Upper lobe of right lung (tissue), 1 donor: ENCODE measurements around the gene RASGRF1. TPM values are rescaled to one million over a fixed set of nuclear protein-coding genes. Genes with fewer than 3 reads are reported as not detected.

Experiments used
- ATAC-seq: fragments of 200-7000 bp; cut with Tn5 transposase; one replicate; pipeline ENCODE4 v1.9.1; 2020; ENCODE audit warnings: mild to moderate bottlenecking, moderate library complexity
- DNase-seq: peaks from one replicate; pipeline ENCODE4 v3.0.0-alpha.2; 2020
- H3K27ac ChIP-seq: fragments of 200-600 bp; one replicate; pipeline ENCODE4 v1.8.0; 2022
- H3K27me3 ChIP-seq: fragments of 200-600 bp; one replicate; pipeline ENCODE4 v1.8.0; 2022; ENCODE audit warnings: mild to moderate bottlenecking
- H3K36me3 ChIP-seq: fragments of 200-600 bp; one replicate; pipeline ENCODE4 v1.8.0; 2022
- H3K4me1 ChIP-seq: fragments of 200-600 bp; one replicate; pipeline ENCODE4 v1.8.0; 2022
- H3K4me3 ChIP-seq: fragments of 200-600 bp; one replicate; pipeline ENCODE4 v1.8.0; 2022; ENCODE audit warnings: mild to moderate bottlenecking
- H3K9me3 ChIP-seq: fragments of 200-600 bp; one replicate; pipeline ENCODE4 v1.8.0; 2022
- CTCF ChIP-seq: fragments of 200-600 bp; IDR thresholded peaks from one replicate; pipeline ENCODE4 v1.8.0; 2022; ENCODE audit warnings: antibody characterized with exemption
- intact Hi-C: fragments of 100-400 bp; cut with DNase I; formaldehyde crosslinking; loops from one replicate; pipeline ENCODE4 v1.11.0; 2022
- total RNA-seq: library from RNA; stranded (reverse); fragmentation: NEBNext Ultra II Directional; extraction: Animal tissue kit (Norgen Biotek cat#: 25700); gene quantifications from one replicate; pipeline ENCODE4 v1.2.1, GENCODE V29; 2021
- donor health status: DM: no; HTN: yes; CAD: no; lungs with severe emphysema.

Gene RASGRF1
- total RNA-seq, 1 donor from 2014 or later = 105 TPM

DNA sequence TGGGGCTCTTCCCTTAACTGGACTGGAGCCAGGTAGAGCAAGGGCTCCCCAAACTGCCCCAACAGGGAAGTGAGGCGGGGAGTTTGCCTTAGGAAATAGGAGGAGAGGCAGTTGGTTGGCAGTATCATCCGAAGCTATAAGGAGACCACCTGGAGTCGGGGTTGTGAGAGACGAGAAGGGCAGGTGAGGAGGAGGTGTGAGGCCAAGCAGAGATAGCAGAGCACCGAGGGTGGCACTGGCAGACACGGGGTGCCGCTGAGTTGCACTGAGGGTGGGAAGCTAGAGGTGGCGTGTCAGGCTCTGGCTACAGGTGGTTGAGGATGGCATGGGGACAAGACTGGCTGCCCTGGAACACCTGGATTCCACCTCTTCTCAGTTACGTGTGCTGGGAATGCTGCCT is 17.2 kb downstream of the RASGRF1 start:
- intact Hi-C loops = no loop called here
- TF ChIP-seq CTCF = no peak
- peak; percentile 22 for DNase-seq
- H3K36me3 ChIP-seq = no peaks in the 10 kb centered on the region
- no peaks in the 10 kb centered on the region for H3K27me3 ChIP-seq
- no peaks in the 10 kb centered on the region for H3K4me1 ChIP-seq
- no peak overlapping the region for H3K27ac ChIP-seq
- H3K4me3 ChIP-seq = no peak overlapping the region
- no peaks in the 10 kb centered on the region for H3K9me3 ChIP-seq
- ATAC-seq = no peak

GRCh38 chr15:79071901-79072300 is 18.7 kb downstream of the RASGRF1 start:
- intact Hi-C loops = no loop called here
- H3K4me1 ChIP-seq = no peaks in the 10 kb centered on the region
- H3K9me3 ChIP-seq = no peaks in the 10 kb centered on the region
- no peak for TF ChIP-seq CTCF
- no peak overlapping the region for H3K27ac ChIP-seq
- no peaks in the 10 kb centered on the region for H3K36me3 ChIP-seq
- no peak for ATAC-seq
- no peak overlapping the region for H3K4me3 ChIP-seq
- DNase-seq = no peak
- no peaks in the 10 kb centered on the region for H3K27me3 ChIP-seq

DNA sequence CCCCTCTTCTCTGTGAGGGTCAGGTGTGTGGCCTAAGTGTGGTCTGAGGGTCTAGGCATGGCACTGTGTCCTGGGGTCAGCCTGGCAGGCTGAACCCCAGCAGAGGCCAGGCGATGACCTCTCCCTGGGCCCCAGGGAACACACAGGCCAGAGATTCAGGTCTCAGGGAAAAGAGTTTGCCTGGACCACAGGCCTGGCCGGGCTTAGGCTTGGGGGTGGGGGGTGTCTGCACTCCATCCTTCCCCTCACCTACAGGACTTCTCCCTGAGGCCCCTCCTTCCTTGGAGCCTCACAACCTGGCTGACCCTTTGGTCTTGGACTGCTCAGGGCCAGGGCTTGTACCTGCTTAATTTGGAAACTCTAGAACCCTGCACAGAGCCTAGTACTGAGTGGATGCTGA is 21.8 kb downstream of the RASGRF1 start:
- no peaks in the 10 kb centered on the region for H3K9me3 ChIP-seq
- no peaks in the 10 kb centered on the region for H3K36me3 ChIP-seq
- no peaks in the 10 kb centered on the region for H3K4me1 ChIP-seq
- intact Hi-C loops = no loop called here
- no peak for ATAC-seq
- TF ChIP-seq CTCF = no peak
- DNase-seq = no peak
- H3K27me3 ChIP-seq = no peaks in the 10 kb centered on the region
- no peak overlapping the region for H3K4me3 ChIP-seq
- H3K27ac ChIP-seq = no peak overlapping the region

DNA sequence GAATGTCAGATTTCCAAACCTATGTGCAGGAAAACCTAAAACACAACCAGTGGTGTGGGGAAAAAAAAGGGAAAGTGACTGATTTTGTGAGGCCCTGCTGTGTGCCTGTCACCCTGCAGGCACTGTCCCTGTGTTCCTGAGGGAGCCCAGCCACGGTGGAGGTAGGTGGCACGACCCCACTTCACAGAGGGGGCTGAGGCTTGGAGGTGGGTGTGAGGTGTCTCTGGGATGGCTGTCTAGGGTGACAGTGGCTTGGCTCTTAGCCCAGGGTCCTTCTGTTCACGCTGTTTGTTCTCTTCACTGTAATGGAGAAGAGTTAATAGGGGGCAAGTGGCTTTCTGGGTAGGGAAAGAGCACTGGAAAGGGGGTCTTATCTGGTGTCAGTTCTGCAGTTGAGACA is 22.6 kb downstream of the RASGRF1 start:
- no peaks in the 10 kb centered on the region for H3K9me3 ChIP-seq
- no peak overlapping the region for H3K4me3 ChIP-seq
- intact Hi-C loops = no loop called here
- ATAC-seq = no peak
- no peaks in the 10 kb centered on the region for H3K27me3 ChIP-seq
- H3K27ac ChIP-seq = no peak overlapping the region
- no peak for TF ChIP-seq CTCF
- DNase-seq = no peak
- no peaks in the 10 kb centered on the region for H3K4me1 ChIP-seq
- no peaks in the 10 kb centered on the region for H3K36me3 ChIP-seq

DNA sequence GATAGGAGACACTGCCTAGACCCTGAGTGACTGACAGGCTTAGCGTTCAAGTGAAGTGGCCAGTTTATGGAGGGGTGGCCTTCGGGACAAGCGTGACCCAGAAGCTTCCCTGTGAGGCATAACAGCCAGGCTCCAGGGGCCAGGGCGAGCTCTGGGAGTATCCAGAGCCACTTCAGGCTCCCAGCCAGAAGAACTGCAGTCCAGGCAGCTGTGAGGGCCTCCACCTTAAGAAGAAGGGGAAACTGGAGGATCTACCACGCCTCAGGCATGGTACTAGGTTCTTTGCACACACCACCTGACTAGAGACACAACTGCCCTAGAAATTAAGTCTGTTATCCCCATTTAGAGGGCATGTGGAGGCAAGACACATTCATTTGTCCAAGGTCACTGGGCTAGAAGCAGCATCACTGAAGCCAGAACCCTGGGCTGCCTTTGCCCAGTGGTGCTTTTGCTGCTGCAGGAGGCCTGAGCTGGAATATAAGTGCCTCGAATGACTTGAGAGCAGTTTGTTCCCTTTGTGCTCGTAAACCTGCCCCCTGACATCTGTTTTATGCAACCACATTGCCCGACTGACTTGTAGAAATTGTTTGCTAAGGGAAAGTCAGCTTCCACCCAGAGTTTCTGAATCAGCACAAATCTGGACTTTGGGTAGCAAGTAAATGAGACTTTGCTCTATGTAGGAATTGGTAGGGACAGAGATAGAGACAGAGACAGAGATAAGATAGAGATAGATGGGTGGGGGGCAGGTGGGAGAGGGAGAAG is 23.3 kb downstream of the RASGRF1 start:
- ATAC-seq (no peak), DNase-seq (no peak)
- intact Hi-C loops = no loop called here
- no peaks in the 10 kb centered on the region for H3K9me3 ChIP-seq
- no peaks in the 10 kb centered on the region for H3K36me3 ChIP-seq
- H3K27ac ChIP-seq = no peak overlapping the region
- H3K4me3 ChIP-seq = no peak overlapping the region
- no peaks in the 10 kb centered on the region for H3K4me1 ChIP-seq
- no peak for TF ChIP-seq CTCF
- H3K27me3 ChIP-seq = no peaks in the 10 kb centered on the region
